Osteocyte (in vitro differentiated cells): ENCODE measurements around the gene SLC30A7. TPM values are rescaled to one million over a fixed set of nuclear protein-coding genes. Genes with fewer than 3 reads are reported as not detected.
A peak's percentile ranks its signal among the peaks of the same experiment; 100 is the strongest.

Experiments used
- DNase-seq: peaks from one replicate; pipeline ENCODE4 v3.0.0; 2021; ENCODE audit warnings: mixed read lengths; ENCODE audit not compliant: unreplicated experiment; ENCODE audit errors: extremely low spot score
- H3K27ac Mint-ChIP-seq: one replicate; pipeline ENCODE4 v1.8.0; 2021; ENCODE audit warnings: mild to moderate bottlenecking, mixed read lengths; ENCODE audit not compliant: unreplicated experiment
- H3K27me3 Mint-ChIP-seq: one replicate; pipeline ENCODE4 v1.8.0; 2021; ENCODE audit warnings: mixed read lengths; ENCODE audit not compliant: unreplicated experiment
- H3K36me3 Mint-ChIP-seq: one replicate; pipeline ENCODE4 v1.8.0; 2021; ENCODE audit warnings: mixed read lengths; ENCODE audit not compliant: unreplicated experiment
- H3K4me1 Mint-ChIP-seq: one replicate; pipeline ENCODE4 v1.8.0; 2021; ENCODE audit warnings: mixed read lengths; ENCODE audit not compliant: unreplicated experiment
- H3K4me3 Mint-ChIP-seq: one replicate; pipeline ENCODE4 v1.8.0; 2021; ENCODE audit warnings: mild to moderate bottlenecking, moderate library complexity, mixed read lengths; ENCODE audit not compliant: unreplicated experiment
- H3K9me3 Mint-ChIP-seq: one replicate; pipeline ENCODE4 v1.8.0; 2021; ENCODE audit warnings: mixed read lengths; ENCODE audit not compliant: unreplicated experiment
- CTCF ChIP-seq: fragments of 200-600 bp; sonication (generic); IDR thresholded peaks from 2 replicates; pipeline ENCODE4 v1.5.0; 2021; ENCODE audit warnings: antibody characterized with exemption, mild to moderate bottlenecking, moderate library complexity
- total RNA-seq: library from RNA; stranded (reverse); gene quantifications from 2 replicates; pipeline ENCODE4 v1.2.1, GENCODE V29; 2021

Gene SLC30A7
- total RNA-seq, 1 donor from 2014 or later: 38.3 TPM

GRCh38 chr1:101005183-101005582 is 109.3 kb downstream of the SLC30A7 start:
- H3K27me3 Mint-ChIP-seq: no peaks in the 10 kb centered on the region

GRCh38 chr1:101005871-101006270 is 110.0 kb downstream of the SLC30A7 start:
- Mint-ChIP-seq H3K36me3 (peaks cover 19% of the 10 kb centered on the region), H3K4me1 (peaks cover 38% of the 10 kb centered on the region), H3K4me3 (no peak overlapping the region), H3K27ac (peak overlapping the region; percentile 31), H3K9me3 (no peaks in the 10 kb centered on the region), H3K27me3 (no peaks in the 10 kb centered on the region)
- no peak for DNase-seq
- no peak for TF ChIP-seq CTCF

More at GRCh38 chr1:101005183-101005582, 109.3 kb downstream of the SLC30A7 start:
- DNase-seq: no peak
- peaks cover 20% of the 10 kb centered on the region for H3K36me3 Mint-ChIP-seq
- TF ChIP-seq CTCF: no peak
- H3K9me3 Mint-ChIP-seq: no peaks in the 10 kb centered on the region
- no peak overlapping the region for H3K4me3 Mint-ChIP-seq
- peak overlapping the region; percentile 1 for H3K27ac Mint-ChIP-seq
- H3K4me1 Mint-ChIP-seq: peaks cover 38% of the 10 kb centered on the region

GRCh38 chr1:101006553-101006952 is 110.7 kb downstream of the SLC30A7 start:
- no peak for TF ChIP-seq CTCF
- DNase-seq: no peak
- no peaks in the 10 kb centered on the region for H3K9me3 Mint-ChIP-seq
- peaks cover 38% of the 10 kb centered on the region for H3K4me1 Mint-ChIP-seq
- H3K27ac Mint-ChIP-seq: no peak overlapping the region
- no peaks in the 10 kb centered on the region for H3K27me3 Mint-ChIP-seq
- H3K36me3 Mint-ChIP-seq: peaks cover 16% of the 10 kb centered on the region
- no peak overlapping the region for H3K4me3 Mint-ChIP-seq

- Mint-ChIP-seq H3K4me1 (peaks cover 25% of the 10 kb centered on the region), H3K4me3 (no peak overlapping the region), H3K27ac (no peak overlapping the region), H3K9me3 (no peaks in the 10 kb centered on the region), H3K36me3 (peaks cover 26% of the 10 kb centered on the region), H3K27me3 (no peaks in the 10 kb centered on the region)
- no peak for TF ChIP-seq CTCF
- no peak for DNase-seq
Measured at GRCh38 chr1:101008229-101008834, 112.4 kb downstream of the SLC30A7 start.

- no peak for TF ChIP-seq CTCF
- no peak for DNase-seq
- no peaks in the 10 kb centered on the region for H3K27me3 Mint-ChIP-seq
- H3K9me3 Mint-ChIP-seq: no peaks in the 10 kb centered on the region
- H3K27ac Mint-ChIP-seq: no peak overlapping the region
- peaks cover 27% of the 10 kb centered on the region for H3K36me3 Mint-ChIP-seq
- H3K4me1 Mint-ChIP-seq: no peaks in the 10 kb centered on the region
- H3K4me3 Mint-ChIP-seq: no peak overlapping the region
Measured at GRCh38 chr1:101013776-101014175, 117.9 kb downstream of the SLC30A7 start.
